AG04450 (cell line): Measurements from ENCODE around the gene LIMS2. TPM values are rescaled to one million over a fixed set of nuclear protein-coding genes. Genes with fewer than 3 reads are reported as not detected.

Source experiments
- CTCF ChIA-PET: fragments of 300-600, 350-600 bp; formaldehyde crosslinking; extraction: SDS; loops from one replicate; lab custom pipeline; 2022; ENCODE audit warnings: antibody characterized with exemption, inconsistent platforms; lab: Charles Lee
- POLR2A ChIA-PET: fragments of 350-600 bp; formaldehyde crosslinking; extraction: SDS; loops from one replicate; lab custom pipeline; 2021; ENCODE audit warnings: antibody characterized with exemption, inconsistent platforms; lab: Yijun Ruan, JAX
- DNase-seq: peaks from one replicate; pipeline ENCODE4 v3.0.0-alpha.2; 2011; ENCODE audit warnings: low read depth, low spot score
- H3K27ac ChIP-seq: one replicate; pipeline ENCODE4 v1.5.1; 2012; ENCODE audit warnings: low read depth, low read length, control low read depth
- H3K27me3 ChIP-seq: one replicate; pipeline ENCODE4 v1.6.0; 2012; ENCODE audit warnings: low read length; ENCODE audit not compliant: control insufficient read depth, insufficient read depth
- H3K4me3 ChIP-seq: 2 replicates; pipeline ENCODE4 v1.5.1; 2011; ENCODE audit warnings: mild to moderate bottlenecking, low read depth, low read length, control low read depth
- H3K9me3 ChIP-seq: 2 replicates; pipeline ENCODE4 v1.5.1; 2012; ENCODE audit warnings: low read length; ENCODE audit not compliant: control insufficient read depth, insufficient read depth
- CTCF ChIP-seq: IDR thresholded peaks from 2 replicates; pipeline ENCODE4 v1.5.1; 2011; ENCODE audit warnings: low read depth, low read length, control low read depth, inconsistent platforms
- polyA plus RNA-seq: library from polyadenylated mRNA; depleted of rRNA; stranded (reverse); fragments of >200 nt; gene quantifications from 2 replicates; pipeline ENCODE4 v1.2.3, GENCODE V29; 2011

The LIMS2 gene
- polyA plus RNA-seq, 1 experiment = 6.3 TPM

DNA sequence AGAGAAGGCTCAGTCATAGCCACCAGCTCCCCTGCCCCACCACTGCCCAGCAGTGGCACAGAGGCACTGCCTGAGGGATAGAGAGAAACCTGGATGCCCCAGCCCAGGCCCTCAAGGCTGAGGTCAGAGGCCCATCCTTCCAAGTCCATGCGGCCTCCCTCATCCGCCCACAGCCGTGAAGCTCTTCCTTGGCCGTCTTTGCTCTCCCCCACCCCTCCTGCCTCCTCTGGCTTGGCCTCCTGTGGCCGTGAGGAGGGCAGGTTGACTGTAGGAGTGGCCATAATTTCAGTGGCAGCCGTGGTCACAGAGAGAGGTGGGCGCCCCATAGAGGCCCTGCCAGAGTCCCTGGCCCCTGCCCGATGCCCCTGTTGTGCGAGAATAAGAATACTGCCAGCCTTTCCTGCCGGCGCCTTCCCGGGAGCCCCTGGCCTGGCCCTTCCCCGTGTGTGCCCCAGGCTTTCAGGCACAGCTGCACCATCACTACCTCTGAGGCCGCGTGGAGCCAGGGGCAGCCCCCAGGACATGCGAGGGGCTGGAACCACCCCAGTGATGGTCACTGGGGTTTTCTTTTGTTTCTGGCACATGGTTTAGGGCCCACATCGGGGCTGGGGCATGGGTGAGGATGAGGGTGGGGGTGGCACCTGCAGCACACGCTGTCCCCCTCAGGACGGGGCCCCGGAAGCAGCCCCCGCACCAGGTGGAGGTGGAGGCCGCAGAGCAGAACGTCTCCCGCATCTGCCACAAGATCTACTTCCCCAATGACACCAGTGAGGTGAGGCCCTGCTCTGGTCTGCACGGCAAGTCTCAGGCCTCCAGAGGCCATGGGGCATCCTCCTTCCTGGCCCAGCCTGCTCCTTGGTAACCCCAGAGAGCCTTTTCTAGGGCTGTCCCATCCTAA is 42.5 kb downstream of the LIMS2 start:
- no peak for DNase-seq
- TF ChIP-seq CTCF = no peak
- H3K27ac ChIP-seq = no peak overlapping the region
- ChIA-PET CTCF (no interaction called here), POLR2A (no interaction called here)
- no peak overlapping the region for H3K4me3 ChIP-seq
- H3K27me3 ChIP-seq = no peaks in the 10 kb centered on the region
- no peaks in the 10 kb centered on the region; the same call in 1 of the 2 replicates for H3K9me3 ChIP-seq

- Histone ChIP-seq H3K9me3 (no peaks in the 10 kb centered on the region; the same call in 1 of the 2 replicates), H3K27me3 (no peaks in the 10 kb centered on the region), H3K27ac (no peak overlapping the region), H3K4me3 (no peak overlapping the region)
- ChIA-PET POLR2A (no interaction called here), CTCF (no interaction called here)
- no peak for DNase-seq
- TF ChIP-seq CTCF = no peak
Measured at GRCh38 chr2:127631997-127632581, 43.2 kb downstream of the LIMS2 start.

GRCh38 chr2:127631541-127631996 is 43.8 kb downstream of the LIMS2 start:
- POLR2A ChIA-PET = no interaction called here
- CTCF ChIA-PET = no interaction called here
- TF ChIP-seq CTCF = no peak

DNA sequence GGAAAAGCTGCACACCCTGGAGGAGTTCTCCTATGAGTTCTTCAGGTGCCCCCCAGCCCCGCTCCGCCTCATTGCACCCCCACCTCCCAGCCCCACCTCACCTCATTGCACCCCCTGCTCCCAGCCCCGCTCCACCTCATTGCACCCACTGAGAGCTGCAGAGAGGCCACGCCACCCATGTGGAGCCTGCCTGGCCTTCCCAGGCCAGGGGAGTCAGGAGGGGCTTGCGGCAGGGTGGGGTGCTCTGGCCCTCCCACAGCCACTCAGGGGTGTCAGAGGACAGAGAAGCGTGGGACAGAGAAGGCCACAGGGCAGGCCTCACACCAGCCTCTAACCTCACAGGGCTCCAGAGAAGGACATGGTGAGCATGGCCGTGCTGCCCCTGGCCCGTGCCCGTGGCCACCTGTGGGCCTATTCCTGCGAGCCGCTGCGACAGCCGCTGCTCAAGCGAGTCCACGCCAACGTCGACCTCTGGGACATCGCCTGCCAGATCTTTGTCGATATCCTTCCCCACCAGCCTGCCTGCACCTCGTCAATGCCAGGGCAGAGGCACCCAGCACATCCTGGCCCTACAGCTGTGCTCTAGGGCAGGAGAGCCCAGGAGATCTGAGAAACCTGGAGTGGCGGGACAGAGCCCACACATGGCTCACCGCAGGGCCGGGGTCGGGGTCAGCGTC is 44.3 kb downstream of the LIMS2 start:
- no peaks in the 10 kb centered on the region for H3K27me3 ChIP-seq
- H3K9me3 ChIP-seq = no peaks in the 10 kb centered on the region; the same call in 1 of the 2 replicates
- no peak for DNase-seq
- no peak for TF ChIP-seq CTCF
- H3K4me3 ChIP-seq = no peak overlapping the region
- CTCF ChIA-PET = no interaction called here
- no peak overlapping the region for H3K27ac ChIP-seq
- POLR2A ChIA-PET = interaction anchor here (0.6 kb wide), 1 partner anchor 13 kb away, joined by 3 read pairs; no protein-coding TSS in a partner anchor

More at GRCh38 chr2:127631541-127631996, 43.8 kb downstream of the LIMS2 start:
- no peak overlapping the region for H3K27ac ChIP-seq
- no peak for DNase-seq
- no peaks in the 10 kb centered on the region; the same call in 1 of the 2 replicates for H3K9me3 ChIP-seq
- no peak overlapping the region for H3K4me3 ChIP-seq
- H3K27me3 ChIP-seq = no peaks in the 10 kb centered on the region
